Measurements from ENCODE around the gene SMYD4.

DNA sequence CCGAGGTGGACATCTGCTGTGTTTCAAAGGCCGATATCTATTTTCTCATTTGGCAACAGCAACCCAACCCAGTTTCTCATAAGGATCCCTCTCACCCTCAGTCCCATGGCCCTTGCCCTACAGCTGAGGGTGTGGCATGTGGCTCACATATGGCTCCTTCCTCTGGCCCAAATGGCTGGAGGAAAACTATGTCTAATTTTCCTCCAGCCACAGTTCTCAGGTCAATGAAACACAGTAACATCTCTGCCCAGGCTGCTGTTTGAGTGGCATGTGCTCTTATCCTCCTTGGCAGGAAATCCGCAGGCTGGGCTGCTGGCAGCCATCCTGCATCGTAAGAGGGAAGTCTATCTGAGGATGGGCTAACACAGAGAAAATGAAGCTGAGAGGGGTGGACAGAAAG lies 43.8 kb downstream of the SMYD4 start:
- TF ChIP-seq, protein P1, sequence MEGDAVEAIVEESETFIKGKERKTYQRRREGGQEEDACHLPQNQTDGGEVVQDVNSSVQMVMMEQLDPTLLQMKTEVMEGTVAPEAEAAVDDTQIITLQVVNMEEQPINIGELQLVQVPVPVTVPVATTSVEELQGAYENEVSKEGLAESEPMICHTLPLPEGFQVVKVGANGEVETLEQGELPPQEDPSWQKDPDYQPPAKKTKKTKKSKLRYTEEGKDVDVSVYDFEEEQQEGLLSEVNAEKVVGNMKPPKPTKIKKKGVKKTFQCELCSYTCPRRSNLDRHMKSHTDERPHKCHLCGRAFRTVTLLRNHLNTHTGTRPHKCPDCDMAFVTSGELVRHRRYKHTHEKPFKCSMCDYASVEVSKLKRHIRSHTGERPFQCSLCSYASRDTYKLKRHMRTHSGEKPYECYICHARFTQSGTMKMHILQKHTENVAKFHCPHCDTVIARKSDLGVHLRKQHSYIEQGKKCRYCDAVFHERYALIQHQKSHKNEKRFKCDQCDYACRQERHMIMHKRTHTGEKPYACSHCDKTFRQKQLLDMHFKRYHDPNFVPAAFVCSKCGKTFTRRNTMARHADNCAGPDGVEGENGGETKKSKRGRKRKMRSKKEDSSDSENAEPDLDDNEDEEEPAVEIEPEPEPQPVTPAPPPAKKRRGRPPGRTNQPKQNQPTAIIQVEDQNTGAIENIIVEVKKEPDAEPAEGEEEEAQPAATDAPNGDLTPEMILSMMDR (IDR thresholded peaks at IDR 0.05), result no peak
- no peak for TF ChIP-seq POLR2A (IDR thresholded peaks at IDR 0.05)
